GM15510 (cell line): Measurements from ENCODE around the gene JADE2.

ENCODE experiments used
- POLR2A ChIP-seq: IDR thresholded peaks from 3 replicates; pipeline ENCODE4 v1.6.1; 2011; ENCODE audit warnings: borderline replicate concordance; ENCODE audit not compliant: insufficient read length; ENCODE audit errors: extremely low read depth

Gene JADE2

GRCh38 chr5:134523543-134524271 is 1.8 kb upstream of the JADE2 start:
- TF ChIP-seq POLR2A: no peak

GRCh38 chr5:134524272-134524825 is 1.1 kb upstream of the JADE2 start:
- TF ChIP-seq POLR2A: peak; percentile 43

- TF ChIP-seq POLR2A: no peak
Observed at GRCh38 chr5:134525683-134526482, 413 bp downstream of the JADE2 start.

- peak; percentile 28 for TF ChIP-seq POLR2A
Observed at GRCh38 chr5:134526483-134527155, 1.1 kb downstream of the JADE2 start.

- peak; percentile 33 for TF ChIP-seq POLR2A
Observed at GRCh38 chr5:134527156-134527960, 1.9 kb downstream of the JADE2 start.

GRCh38 chr5:134527961-134528424 is 2.5 kb downstream of the JADE2 start:
- TF ChIP-seq POLR2A: no peak

- TF ChIP-seq POLR2A: no peak
Observed at GRCh38 chr5:134528556-134528955, 3.1 kb downstream of the JADE2 start.

GRCh38 chr5:134529460-134529859 is 4.0 kb downstream of the JADE2 start:
- TF ChIP-seq POLR2A: no peak

- no peak for TF ChIP-seq POLR2A
Observed at GRCh38 chr5:134530301-134531077, 5.0 kb downstream of the JADE2 start.

GRCh38 chr5:134533115-134533815 is 7.8 kb downstream of the JADE2 start:
- no peak for TF ChIP-seq POLR2A

GRCh38 chr5:134534058-134534725 is 8.7 kb downstream of the JADE2 start:
- TF ChIP-seq POLR2A: no peak

- no peak for TF ChIP-seq POLR2A
Observed at GRCh38 chr5:134534726-134535110, 9.2 kb downstream of the JADE2 start.
